OCI-LY1 (cell line): ENCODE results near the gene GALC.

Experiments
- EZH2 ChIP-seq: fragments of 200-600 bp; sonication (generic), shearing (Covaris generic); IDR thresholded peaks from 2 replicates; pipeline ENCODE4 v1.8.0; 2017; ENCODE audit warnings: borderline replicate concordance, mixed run types, mild to moderate bottlenecking, antibody characterized with exemption, low read length, moderate library complexity, mixed read lengths
- TF ChIP-seq, protein P1 (sequence below): fragments of 200-600 bp; sonication (generic), shearing (Covaris generic); IDR thresholded peaks from 2 replicates; pipeline ENCODE4 v1.5.1; 2017; ENCODE audit warnings: mild to moderate bottlenecking, antibody characterized with exemption, low read length, moderate library complexity, mixed read lengths

DNA sequence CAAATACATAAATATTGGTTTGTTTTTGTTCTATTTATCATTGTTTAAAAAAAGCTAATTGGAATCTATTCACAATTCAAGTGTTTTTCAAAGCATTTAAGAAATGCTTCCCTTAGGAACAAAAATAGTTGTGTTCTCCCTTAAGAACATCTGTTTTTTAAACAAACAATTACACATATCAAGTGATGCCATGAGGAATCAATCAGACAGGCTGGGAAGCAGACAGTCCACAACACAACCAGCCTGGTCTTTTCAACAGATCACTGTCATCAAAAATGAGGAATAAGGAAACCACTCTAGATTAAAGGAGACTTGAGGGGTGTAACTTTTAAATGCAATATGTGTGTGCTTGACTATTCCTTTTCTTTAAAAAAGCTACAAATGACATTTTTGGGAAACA, 25.5 kb downstream of the GALC start:
- TF ChIP-seq, protein P1, sequence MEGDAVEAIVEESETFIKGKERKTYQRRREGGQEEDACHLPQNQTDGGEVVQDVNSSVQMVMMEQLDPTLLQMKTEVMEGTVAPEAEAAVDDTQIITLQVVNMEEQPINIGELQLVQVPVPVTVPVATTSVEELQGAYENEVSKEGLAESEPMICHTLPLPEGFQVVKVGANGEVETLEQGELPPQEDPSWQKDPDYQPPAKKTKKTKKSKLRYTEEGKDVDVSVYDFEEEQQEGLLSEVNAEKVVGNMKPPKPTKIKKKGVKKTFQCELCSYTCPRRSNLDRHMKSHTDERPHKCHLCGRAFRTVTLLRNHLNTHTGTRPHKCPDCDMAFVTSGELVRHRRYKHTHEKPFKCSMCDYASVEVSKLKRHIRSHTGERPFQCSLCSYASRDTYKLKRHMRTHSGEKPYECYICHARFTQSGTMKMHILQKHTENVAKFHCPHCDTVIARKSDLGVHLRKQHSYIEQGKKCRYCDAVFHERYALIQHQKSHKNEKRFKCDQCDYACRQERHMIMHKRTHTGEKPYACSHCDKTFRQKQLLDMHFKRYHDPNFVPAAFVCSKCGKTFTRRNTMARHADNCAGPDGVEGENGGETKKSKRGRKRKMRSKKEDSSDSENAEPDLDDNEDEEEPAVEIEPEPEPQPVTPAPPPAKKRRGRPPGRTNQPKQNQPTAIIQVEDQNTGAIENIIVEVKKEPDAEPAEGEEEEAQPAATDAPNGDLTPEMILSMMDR, result no peak
- no peak for TF ChIP-seq EZH2
